RWPE1 (cell line): ENCODE measurements around the gene ARFGEF3.
"Not testable (repeated sequence)": the region's sequence is repeated elsewhere in the genome, so short reads cannot be mapped to it uniquely, and the experiment has no call there.

Source experiments
- CTCF ChIA-PET: fragments of 350-600 bp; sonication (Branson Sonifier 250); formaldehyde crosslinking; extraction: SDS; loops from one replicate; lab custom pipeline; 2021; lab: Yijun Ruan, JAX
- POLR2A ChIA-PET: fragments of 400-600 bp; formaldehyde crosslinking; extraction: SDS; loops from one replicate; lab custom pipeline; 2020; ENCODE audit warnings: antibody characterized with exemption; ENCODE audit not compliant: low non-redundant PET; lab: Yijun Ruan, JAX
- DNase-seq: peaks from one replicate; pipeline ENCODE4 v3.0.0; 2012; ENCODE audit warnings: low spot score
- H3K27ac ChIP-seq: fragments of 450-650 bp; 2 replicates; pipeline ENCODE4 v1.5.1; 2017
- TF ChIP-seq, protein P1 (sequence below): fragments of 450-650 bp; conservative IDR thresholded peaks from 2 replicates; pipeline ENCODE4 v1.5.1; 2017; ENCODE audit warnings: low read depth, mild to moderate bottlenecking

Gene ARFGEF3

DNA sequence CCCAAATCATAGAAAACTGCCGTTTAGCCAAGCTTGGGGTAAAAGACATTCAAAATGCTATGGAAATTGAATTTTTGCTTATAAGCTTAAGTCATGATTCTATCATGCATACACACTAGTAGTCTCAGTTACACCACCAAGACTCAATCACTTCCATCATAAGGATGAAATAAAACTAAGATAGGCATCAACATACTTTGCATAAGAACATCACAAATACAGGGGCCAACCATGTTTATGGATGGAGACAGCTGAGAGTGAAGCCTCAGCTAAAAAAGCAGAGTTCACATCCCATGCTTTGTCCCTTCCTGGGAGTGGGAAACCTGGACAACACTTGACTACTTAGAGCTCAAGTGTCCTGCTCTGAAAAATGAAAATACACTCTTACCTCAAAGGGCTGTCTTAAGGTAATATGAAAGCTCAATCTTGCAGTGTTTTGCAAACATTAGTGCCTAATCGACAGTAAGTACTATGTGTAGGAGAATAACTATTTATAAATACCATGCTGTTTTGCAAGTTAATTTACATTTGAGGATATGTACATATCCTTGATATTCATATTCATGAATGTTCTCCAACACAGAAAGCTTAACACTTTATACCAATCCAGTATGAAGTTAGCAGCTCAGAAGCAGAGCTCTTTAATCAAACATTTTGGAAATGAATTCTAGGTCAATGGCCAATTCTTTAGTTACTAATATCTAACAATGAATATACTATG, 184.0 kb downstream of the ARFGEF3 start:
- ChIA-PET CTCF (interaction anchor here (0.7 kb wide), 1 partner anchor 94 kb away, joined by 3 read pairs; no protein-coding TSS in a partner anchor), POLR2A (no interaction called here)
- no peak for DNase-seq
- no peak overlapping the region for H3K27ac ChIP-seq
- TF ChIP-seq, protein P1, sequence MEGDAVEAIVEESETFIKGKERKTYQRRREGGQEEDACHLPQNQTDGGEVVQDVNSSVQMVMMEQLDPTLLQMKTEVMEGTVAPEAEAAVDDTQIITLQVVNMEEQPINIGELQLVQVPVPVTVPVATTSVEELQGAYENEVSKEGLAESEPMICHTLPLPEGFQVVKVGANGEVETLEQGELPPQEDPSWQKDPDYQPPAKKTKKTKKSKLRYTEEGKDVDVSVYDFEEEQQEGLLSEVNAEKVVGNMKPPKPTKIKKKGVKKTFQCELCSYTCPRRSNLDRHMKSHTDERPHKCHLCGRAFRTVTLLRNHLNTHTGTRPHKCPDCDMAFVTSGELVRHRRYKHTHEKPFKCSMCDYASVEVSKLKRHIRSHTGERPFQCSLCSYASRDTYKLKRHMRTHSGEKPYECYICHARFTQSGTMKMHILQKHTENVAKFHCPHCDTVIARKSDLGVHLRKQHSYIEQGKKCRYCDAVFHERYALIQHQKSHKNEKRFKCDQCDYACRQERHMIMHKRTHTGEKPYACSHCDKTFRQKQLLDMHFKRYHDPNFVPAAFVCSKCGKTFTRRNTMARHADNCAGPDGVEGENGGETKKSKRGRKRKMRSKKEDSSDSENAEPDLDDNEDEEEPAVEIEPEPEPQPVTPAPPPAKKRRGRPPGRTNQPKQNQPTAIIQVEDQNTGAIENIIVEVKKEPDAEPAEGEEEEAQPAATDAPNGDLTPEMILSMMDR: no peak

GRCh38 chr6:138346302-138347195, 184.8 kb downstream of the ARFGEF3 start:
- ChIA-PET CTCF (interaction anchor here (0.7 kb wide), 1 partner anchor 93 kb away, joined by 3 read pairs; no protein-coding TSS in a partner anchor), POLR2A (no interaction called here)
- TF ChIP-seq, protein P1: no peak
- no peak for DNase-seq
- H3K27ac ChIP-seq: no peak overlapping the region

GRCh38 chr6:138347864-138348263, 186.1 kb downstream of the ARFGEF3 start:
- no peak for DNase-seq
- POLR2A ChIA-PET: no interaction called here
- no peak overlapping the region for H3K27ac ChIP-seq
- CTCF ChIA-PET: interaction anchor here (0.9 kb wide), 1 partner anchor 32 kb away, joined by 3 read pairs; no protein-coding TSS in a partner anchor
- TF ChIP-seq, protein P1: no peak

DNA sequence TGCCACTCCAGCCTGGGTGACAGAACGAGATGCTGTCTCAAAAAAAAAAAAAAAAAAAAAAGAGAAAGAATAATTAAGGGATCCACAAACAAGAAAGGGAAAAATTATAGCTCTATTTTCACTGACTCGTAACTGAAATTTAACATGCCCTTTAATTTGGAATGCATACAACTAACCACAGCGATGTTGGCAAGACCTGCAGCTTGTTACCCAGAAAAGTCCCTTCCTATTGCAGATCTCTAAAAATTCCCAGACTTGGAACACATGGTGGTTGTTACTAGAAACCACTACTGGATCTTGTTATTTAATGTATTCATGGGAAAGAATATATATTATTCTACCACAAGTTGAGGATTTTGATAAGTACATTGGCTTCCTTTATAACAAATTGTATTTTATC, 188.2 kb downstream of the ARFGEF3 start:
- H3K27ac ChIP-seq: no peak overlapping the region
- ChIA-PET POLR2A (interaction anchor here (0.6 kb wide), 1 partner anchor 697 kb away, joined by 3 read pairs; no protein-coding TSS in a partner anchor), CTCF (no interaction called here)
- TF ChIP-seq, protein P1: no peak
- no peak for DNase-seq

GRCh38 chr6:138357928-138358327, 196.2 kb downstream of the ARFGEF3 start:
- TF ChIP-seq, protein P1: no peak
- H3K27ac ChIP-seq: no peak overlapping the region
- ChIA-PET CTCF (no interaction called here), POLR2A (no interaction called here)
- DNase-seq: no peak

DNA sequence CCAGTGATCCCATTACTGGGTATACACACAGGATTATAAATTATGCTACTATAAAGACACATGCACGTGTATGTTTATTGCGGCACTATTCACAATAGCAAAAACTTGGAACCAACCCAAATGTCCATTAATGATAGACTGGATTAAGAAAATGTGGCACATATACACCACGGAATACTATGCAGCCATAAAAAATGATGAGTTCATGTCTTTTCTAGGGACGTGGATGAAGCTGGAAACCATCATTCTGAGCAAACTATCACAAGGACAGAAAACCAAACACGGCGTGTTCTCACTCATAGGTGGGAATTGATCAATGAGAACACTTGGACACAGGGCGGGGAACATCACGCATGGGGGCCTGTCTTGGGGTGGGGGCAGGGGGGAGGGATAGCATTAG, 206.9 kb downstream of the ARFGEF3 start:
- POLR2A ChIA-PET, CTCF ChIA-PET, DNase-seq, H3K27ac ChIP-seq: not testable (repeated sequence)
